HepG2 (cell line): ENCODE measurements around the gene NBR1. TPM values are rescaled to one million over a fixed set of nuclear protein-coding genes. Genes with fewer than 3 reads are reported as not detected.

Experiments
- BRF2 ChIP-seq: sonication (generic); formaldehyde crosslinking; IDR thresholded peaks from 2 replicates; pipeline ENCODE4 v1.8.1; 2022; ENCODE audit warnings: mild to moderate bottlenecking, missing genetic modification reagents
- CREM ChIP-seq, 2 experiments: sonication (generic) in 1 of 2; formaldehyde crosslinking in 1 of 2; IDR thresholded peaks; 2 replicates each; pipeline versions ENCODE4 v1.4.0 to v1.6.1; 2016 to 2020; ENCODE audit warnings: antibody characterized with exemption in 1 of 2, mild to moderate bottlenecking in 1 of 2, missing genetic modification reagents in 1 of 2
- FLYWCH1 ChIP-seq: sonication (generic); formaldehyde crosslinking; IDR thresholded peaks from 2 replicates; pipeline ENCODE4 v1.8.1; 2023; ENCODE audit warnings: mild to moderate bottlenecking, missing genetic modification reagents
- HINFP ChIP-seq: sonication (generic); formaldehyde crosslinking; IDR thresholded peaks from 2 replicates; pipeline ENCODE4 v1.4.0; 2020; ENCODE audit warnings: low read depth, mild to moderate bottlenecking, missing genetic modification reagents
- MIER2 ChIP-seq: IDR thresholded peaks from 2 replicates; pipeline ENCODE4 v1.6.1; 2016; ENCODE audit warnings: missing biosample characterization, missing genetic modification reagents
- REPIN1 ChIP-seq: sonication (generic); formaldehyde crosslinking; IDR thresholded peaks from 2 replicates; pipeline ENCODE4 v1.8.0; 2022; ENCODE audit warnings: missing genetic modification reagents, low read depth, mild to moderate bottlenecking, borderline replicate concordance
- TBX2 ChIP-seq: sonication (generic); formaldehyde crosslinking; IDR thresholded peaks from 2 replicates; pipeline ENCODE4 v1.5.0; 2020; ENCODE audit warnings: missing genetic modification reagents, mild to moderate bottlenecking, borderline replicate concordance
- TFE3 ChIP-seq: IDR thresholded peaks from 2 replicates; pipeline ENCODE4 v1.6.1; 2016
- THYN1 ChIP-seq: sonication (generic); formaldehyde crosslinking; IDR thresholded peaks from 2 replicates; pipeline ENCODE4 v1.8.1; 2023; ENCODE audit warnings: low read depth, mild to moderate bottlenecking, moderate library complexity, missing genetic modification reagents, borderline replicate concordance
- ZHX2 ChIP-seq, 2 experiments: sonication (generic) in 1 of 2; formaldehyde crosslinking in 1 of 2; IDR thresholded peaks; 2 replicates each; pipeline versions ENCODE4 v1.6.1 to v1.9.0; 2014 to 2022; ENCODE audit warnings: antibody characterized with exemption in 1 of 2, borderline replicate concordance in 1 of 2, inconsistent platforms in 1 of 2, low read depth in 1 of 2, missing genetic modification reagents in 1 of 2
- ZNF263 ChIP-seq: sonication (generic); formaldehyde crosslinking; IDR thresholded peaks from 2 replicates; pipeline ENCODE4 v1.4.0; 2020; ENCODE audit warnings: missing genetic modification reagents
- ZNF598 ChIP-seq: sonication (generic); formaldehyde crosslinking; IDR thresholded peaks from 2 replicates; pipeline ENCODE4 v1.5.1; 2020; ENCODE audit warnings: mild to moderate bottlenecking, missing genetic modification reagents, borderline replicate concordance
- ZNF720 ChIP-seq: sonication (generic); formaldehyde crosslinking; IDR thresholded peaks from 2 replicates; pipeline ENCODE4 v1.4.0; 2020; ENCODE audit warnings: missing genetic modification reagents
- polyA plus RNA-seq, 8 experiments: library from polyadenylated mRNA; depleted of rRNA in 3 of 8; stranded (reverse) in 7 of 8; unstranded in 1 of 8; fragments of >200 nt; fragmentation: Illumina TruSeq in 4 of 8; extraction: Trizol in 4 of 8; gene quantifications; 2 replicates each; pipeline versions ENCODE4 v1.2.1 to v1.2.3, GENCODE V29; 2011 to 2016; ENCODE audit warnings: low read depth in 4 of 8, missing spikeins in 1 of 8, mixed read lengths in 1 of 8; ENCODE audit not compliant: insufficient read depth in 1 of 8
- total RNA-seq, 5 experiments: library from RNA; depleted of rRNA; stranded (reverse); fragments of >200 nt; fragmentation: Illumina TruSeq; extraction: Trizol; gene quantifications; 2 replicates each; pipeline ENCODE4 v1.2.3, GENCODE V29; 2016; ENCODE audit warnings: low read depth in 1 of 5

Gene NBR1
- total and polyA plus RNA-seq, 2 of the 13 experiments (the other 11 are each of a cell fraction or from before 2014, with no cell fraction given): 51.7 to 121 TPM

DNA sequence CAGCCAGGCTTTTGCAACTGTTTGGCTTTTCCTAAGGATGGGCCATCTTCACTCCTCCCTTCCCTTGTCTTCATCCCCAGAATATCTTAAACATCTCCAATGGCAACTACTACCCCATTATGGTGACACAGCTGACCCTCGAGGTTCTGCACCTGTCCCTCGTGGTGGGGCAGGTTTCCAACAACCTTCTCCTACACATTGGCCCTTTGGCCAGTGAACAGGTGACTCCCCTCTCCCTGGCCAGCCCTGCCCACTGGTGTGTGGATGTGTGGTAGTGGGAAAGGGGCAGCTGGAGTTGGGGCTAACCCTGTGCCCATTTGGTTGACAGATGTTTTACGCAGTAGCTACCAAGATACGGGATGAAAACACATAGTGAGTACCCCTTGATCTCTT is 45.4 kb downstream of the NBR1 start (continued):
- TF ChIP-seq REPIN1 (CRISPR knock-in tag): no peak
- TF ChIP-seq TFE3: no peak; the same call in 1 of the 2 replicates
- no peak; the same call in 1 of the 2 replicates for TF ChIP-seq HINFP (CRISPR knock-in tag)
- TF ChIP-seq TBX2 (CRISPR knock-in tag): no peak
- no peak for TF ChIP-seq ZNF263 (CRISPR knock-in tag)
- no peak for TF ChIP-seq BRF2 (CRISPR knock-in tag)
- TF ChIP-seq ZNF598: peak; percentile 76; the same call in 1 of the 2 replicates
- TF ChIP-seq CREM (IDR thresholded peaks at IDR 0.05): no peak
- TF ChIP-seq CREM (CRISPR knock-in tag; IDR thresholded peaks at IDR 0.05): no peak
- no peak for TF ChIP-seq MIER2 (CRISPR knock-in tag)
- TF ChIP-seq FLYWCH1 (CRISPR knock-in tag): no peak
- no peak for TF ChIP-seq ZNF720 (CRISPR knock-in tag)
- TF ChIP-seq THYN1 (CRISPR knock-in tag): no peak
- no peak for TF ChIP-seq ZHX2 (IDR thresholded peaks at IDR 0.05; ENCODE audit: low read depth)
- TF ChIP-seq ZHX2 (CRISPR knock-in tag; IDR thresholded peaks at IDR 0.05; ENCODE audit: borderline replicate concordance): 0 out of 2 replicates have a peak, but pooled peaks have one; percentile 46
